Peyer's patch (tissue), 4 donors: ENCODE data around the gene ZNF432.

Source experiments
- CTCF ChIP-seq, 6 experiments: fragments of 450-650 bp in 4 of 6; fragments of 200-600 bp in 2 of 6; sonication (generic) in 1 of 6; IDR thresholded peaks; one replicate each; pipeline ENCODE4 v1.5.1; 2017 to 2019; ENCODE audit warnings: antibody characterized with exemption in 6 of 6, mild to moderate bottlenecking in 3 of 6, moderate library complexity in 1 of 6
- POLR2A ChIP-seq, 2 donors: fragments of 450-650 bp; IDR thresholded peaks; one replicate each; pipeline ENCODE4 v1.5.1; 2017; ENCODE audit warnings: antibody characterized with exemption in 2 of 2, mild to moderate bottlenecking in 2 of 2, moderate library complexity in 2 of 2

DNA sequence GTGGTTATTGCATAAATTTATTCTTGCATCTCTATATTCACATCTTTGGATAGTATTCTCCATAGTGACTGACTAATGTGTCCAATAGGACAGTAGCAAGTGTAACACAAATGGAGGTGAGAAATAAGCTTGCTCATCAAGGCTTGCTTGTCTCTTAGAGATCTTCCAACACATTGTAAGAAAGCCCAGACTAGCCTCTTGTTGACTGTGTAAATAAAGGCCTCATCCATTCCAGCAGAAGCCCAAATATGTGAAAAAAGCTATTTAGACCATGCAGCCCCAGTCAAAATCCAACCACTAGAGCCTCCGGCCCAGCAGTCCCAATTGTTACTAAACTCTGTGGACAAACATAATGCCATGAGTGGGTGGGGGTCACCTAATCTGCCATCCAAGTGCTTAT lies 38.0 kb downstream of the ZNF432 start:
- TF ChIP-seq CTCF (IDR thresholded peaks at IDR 0.05) (no peak), POLR2A (IDR thresholded peaks at IDR 0.05) (no peak)
